ENCODE data around the gene MAPKAP1. TPM values are rescaled to one million over a fixed set of nuclear protein-coding genes. Genes with fewer than 3 reads are reported as not detected.

Gene MAPKAP1
- total and polyA plus RNA-seq, 2 experiments from 2014 or later = 68.4 to 98.5 TPM

GRCh38 chr9:125750627-125751011, 43.6 kb upstream of the MAPKAP1 start (continued):
- TF ChIP-seq ETS1 (IDR thresholded peaks at IDR 0.05) = no peak
- no peak for TF ChIP-seq ZNF331 (CRISPR knock-in tag; IDR thresholded peaks at IDR 0.05; ENCODE audit: low read depth)
- TF ChIP-seq CREB1 (CRISPR knock-in tag; IDR thresholded peaks at IDR 0.05; ENCODE audit: low read depth) = no peak
- no peak for TF ChIP-seq ZNF114 (CRISPR knock-in tag; IDR thresholded peaks at IDR 0.05)
- no peak for TF ChIP-seq JUNB (IDR thresholded peaks at IDR 0.05; ENCODE audit: unreplicated experiment)

GRCh38 chr9:125749951-125750626, 43.1 kb upstream of the MAPKAP1 start:
- ATAC-seq = no peak
- Histone ChIP-seq H3K9me2 (ENCODE audit: insufficient read depth) (no peaks in the 10 kb centered on the region), H3K4me1 (ENCODE audit: insufficient read depth) (peaks cover 69% of the 10 kb centered on the region), H4K20me1 (replicated peaks; ENCODE audit: insufficient read depth) (no peaks in the 10 kb centered on the region), H3K4me3 (peak overlapping the region; percentile 87), H3K36me3 (ENCODE audit: insufficient read depth) (no peaks in the 10 kb centered on the region), H3K27ac (ENCODE audit: low read depth) (peak overlapping the region; percentile 74), H3K27me3 (ENCODE audit: insufficient read depth) (peaks cover 1% of the 10 kb centered on the region; the same call in 1 of the 2 replicates), H3K79me2 (replicated peaks; ENCODE audit: insufficient read depth) (peaks cover 61% of the 10 kb centered on the region), H3F3A (replicated peaks; ENCODE audit: low read depth) (no peaks in the 10 kb centered on the region), H2AFZ (no peak overlapping the region), H3K4me2 (peak overlapping the region; percentile 92)
- Mint-ChIP-seq H3K4me3 (peak overlapping the region; percentile 96), H3K27me3 (ENCODE audit: insufficient read depth, low read depth, poor library complexity) (peaks cover 13% of the 10 kb centered on the region), H3K9me3 (no peaks in the 10 kb centered on the region), H3K36me3 (ENCODE audit: low read depth) (peaks cover 14% of the 10 kb centered on the region), H3K4me1 (peaks cover 61% of the 10 kb centered on the region), H3K27ac (no peak overlapping the region)
- TF ChIP-seq POLR2AphosphoS5 (IDR thresholded peaks at IDR 0.05; ENCODE audit: low read depth) (no peak), EZH2 (IDR thresholded peaks at IDR 0.05; ENCODE audit: low read depth, unreplicated experiment) (no peak), ETS1 (IDR thresholded peaks at IDR 0.05) (no peak), EZH2phosphoT487 (IDR thresholded peaks at IDR 0.05; ENCODE audit: unreplicated experiment) (no peak), REST (IDR thresholded peaks at IDR 0.05; ENCODE audit: unreplicated experiment) (no peak), ZNF114 (CRISPR knock-in tag; IDR thresholded peaks at IDR 0.05) (no peak)
- DNase-seq (ENCODE audit: low spot score) = no peak

Measured in GM23338 (cell line).